Ureter (tissue), 1 donor: ENCODE measurements around the gene LIM2. TPM values are rescaled to one million over a fixed set of nuclear protein-coding genes. Genes with fewer than 3 reads are reported as not detected.
"Not testable (repeated sequence)": the region's sequence is repeated elsewhere in the genome, so short reads cannot be mapped to it uniquely, and the experiment has no call there.

Experiments
- DNase-seq: peaks from one replicate; pipeline ENCODE4 v3.0.0-alpha.2; 2020; ENCODE audit warnings: low spot score
- total RNA-seq: library from RNA; stranded (reverse); gene quantifications from one replicate; pipeline ENCODE4 v1.2.4, GENCODE V29; 2023
- donor health status: DM: yes; HTN: yes; CAD: no.

The LIM2 gene
- total RNA-seq = not detected

GRCh38 chr19:51387924-51388389 lies at the start of gene LIM2:
TSS of gene LIM2 (minus strand) at chr19:51387974. CDS start at chr19:51387443, 531 bp downstream.
- DNase-seq = no peak

DNA sequence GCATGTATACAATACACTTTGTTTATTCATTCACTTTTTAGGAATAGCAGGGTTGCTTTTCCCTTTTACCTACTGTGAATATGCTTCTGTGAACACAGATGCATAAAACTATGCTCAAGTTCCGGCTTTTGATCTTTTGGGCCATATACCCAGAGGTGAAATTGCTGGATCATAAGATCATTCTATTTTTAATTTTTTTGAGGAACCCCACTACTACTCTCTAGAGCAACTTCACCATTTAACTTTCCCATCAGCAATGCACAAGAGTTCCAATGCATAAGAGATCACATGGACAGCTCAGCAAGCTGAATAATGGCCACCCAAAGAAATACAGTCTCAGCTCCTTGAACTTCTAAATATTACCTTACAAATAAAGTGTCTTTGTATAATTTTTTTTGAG lies 46.7 kb upstream of the LIM2 start:
- no peak for DNase-seq

DNA sequence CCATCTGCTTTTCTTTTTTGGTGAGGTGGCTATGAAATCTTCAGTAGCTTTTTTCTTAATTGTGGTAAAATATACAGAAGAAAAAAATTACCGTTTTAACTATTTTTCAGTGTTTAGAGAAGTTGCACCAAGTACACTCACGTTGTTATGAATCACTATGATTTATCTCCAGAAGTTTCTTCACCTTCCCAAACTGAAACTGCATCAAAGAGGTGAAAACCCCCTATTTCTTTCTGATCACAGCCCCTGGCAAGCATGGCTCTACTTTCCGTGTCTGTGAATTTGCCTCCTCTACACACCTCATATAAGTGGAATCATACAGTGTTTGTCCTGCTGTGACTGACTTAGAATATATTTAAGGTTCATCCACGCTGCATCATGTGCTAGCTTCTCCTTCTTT lies 45.3 kb upstream of the LIM2 start:
- no peak for DNase-seq

GRCh38 chr19:51431124-51431523 lies 43.4 kb upstream of the LIM2 start:
- DNase-seq = no peak

DNA sequence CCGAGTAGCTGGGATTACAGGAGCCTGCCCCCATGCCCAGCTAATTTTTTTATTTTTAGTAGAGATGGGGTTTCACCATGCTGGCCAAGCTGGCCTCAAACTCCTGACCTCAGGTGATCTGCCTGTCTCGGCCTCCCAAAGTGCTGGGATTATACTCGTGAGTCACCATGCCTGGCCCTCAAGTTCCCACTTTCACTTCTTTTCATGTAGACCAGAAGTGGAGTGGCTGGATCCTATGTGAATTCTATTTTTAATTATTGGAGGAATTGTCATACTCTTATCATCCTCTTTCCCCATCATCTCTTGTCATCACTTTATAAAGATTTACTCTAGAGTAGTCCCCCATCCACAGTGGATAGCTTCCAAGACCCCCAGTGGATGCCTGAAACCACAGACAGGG lies 42.4 kb upstream of the LIM2 start:
- DNase-seq = no peak

GRCh38 chr19:51427201-51427600 lies 39.4 kb upstream of the LIM2 start:
- no peak for DNase-seq

- peak; percentile 81 for DNase-seq
These were observed 34.3 kb upstream of the LIM2 start for GRCh38 chr19:51422053-51422448.

GRCh38 chr19:51421229-51422052 lies 33.7 kb upstream of the LIM2 start:
- DNase-seq = no peak

DNA sequence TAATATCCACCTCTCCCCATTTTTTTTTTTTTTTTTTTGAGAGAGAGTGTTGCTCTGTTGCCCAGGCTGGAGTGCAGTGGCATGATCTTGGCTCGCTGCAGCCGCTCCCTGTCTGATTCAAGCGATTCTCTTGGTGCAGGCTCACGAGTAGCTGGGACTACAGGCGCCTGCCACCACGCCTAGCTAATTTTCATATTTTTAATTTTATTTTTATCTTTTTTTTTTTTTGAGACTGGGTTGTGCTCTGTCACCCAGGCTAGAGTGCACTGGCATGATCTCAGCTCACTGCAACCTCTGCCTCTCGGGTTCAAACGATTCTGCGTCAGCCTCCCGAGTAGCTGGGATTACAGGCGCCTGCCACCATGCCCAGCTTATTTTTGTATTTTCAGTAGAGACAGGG lies 32.7 kb upstream of the LIM2 start:
- DNase-seq = not testable (repeated sequence)

DNA sequence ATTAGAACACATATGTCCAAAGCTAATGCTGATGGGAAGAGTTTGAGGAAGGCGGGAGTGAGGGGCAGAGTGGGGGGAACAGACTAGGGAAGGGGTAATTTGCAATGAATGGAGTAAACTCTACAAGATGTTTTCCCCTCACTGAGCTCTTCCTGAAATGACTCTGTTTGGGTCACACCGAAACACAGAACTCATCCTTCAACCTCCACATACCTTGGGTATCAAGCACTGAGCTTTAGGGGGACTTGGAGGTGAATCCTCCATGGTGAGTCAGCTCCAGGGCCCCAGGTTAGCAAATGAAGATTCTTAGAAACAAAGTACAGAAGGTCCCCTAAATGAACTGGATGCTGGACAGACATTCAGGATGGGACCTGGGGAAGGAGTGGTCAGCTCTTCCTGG lies 30.9 kb upstream of the LIM2 start:
- no peak for DNase-seq

- DNase-seq = no peak
These were observed 30.0 kb upstream of the LIM2 start for GRCh38 chr19:51417810-51418157.

GRCh38 chr19:51417107-51417809 lies 29.5 kb upstream of the LIM2 start, which contains the start of gene SIGLEC10:
TSS of gene SIGLEC10 (minus strand) at chr19:51417642. CDS start at chr19:51417581, 61 bp downstream.
- no peak for DNase-seq

DNA sequence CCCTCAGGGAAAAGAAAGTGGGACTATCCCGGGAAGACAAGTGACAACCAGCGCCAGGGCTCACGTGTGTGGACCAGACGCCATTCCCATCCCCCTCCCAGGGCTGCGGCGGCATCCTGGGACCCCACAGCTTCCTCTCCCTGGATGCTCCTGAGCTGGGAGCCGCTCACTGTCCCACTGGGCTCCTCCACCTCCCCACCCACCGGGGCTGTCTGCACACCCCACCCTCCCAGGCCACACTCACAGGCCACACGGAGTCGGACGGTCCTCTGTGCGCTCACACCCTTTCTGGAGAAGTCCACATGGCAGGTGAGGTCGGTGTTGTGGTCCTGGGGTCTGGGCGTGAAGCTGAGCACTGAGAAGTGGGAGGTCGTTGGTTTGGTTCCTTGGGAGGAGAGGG lies 28.6 kb upstream of the LIM2 start:
- not testable (repeated sequence) for DNase-seq

DNA sequence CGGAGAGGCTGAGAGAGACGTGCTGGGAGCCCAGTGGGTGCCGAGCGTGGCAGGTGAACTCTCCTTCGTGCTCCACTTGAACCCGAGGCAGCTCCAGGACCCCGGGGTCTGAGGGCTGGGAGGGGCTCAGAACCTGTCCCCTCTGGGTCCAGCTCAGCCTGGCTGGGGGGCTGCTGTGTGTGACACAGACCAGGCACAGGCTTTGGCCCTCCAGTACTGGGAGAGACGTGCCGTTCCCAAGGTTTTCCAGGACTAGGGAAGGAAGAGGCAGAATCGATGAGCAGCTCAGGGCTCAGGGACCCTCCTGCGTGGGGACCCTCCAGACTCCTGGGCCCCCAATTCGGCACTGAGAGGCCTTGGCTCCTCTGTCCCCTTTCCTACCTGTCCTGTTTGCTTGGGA lies 27.4 kb upstream of the LIM2 start:
- no peak for DNase-seq

DNA sequence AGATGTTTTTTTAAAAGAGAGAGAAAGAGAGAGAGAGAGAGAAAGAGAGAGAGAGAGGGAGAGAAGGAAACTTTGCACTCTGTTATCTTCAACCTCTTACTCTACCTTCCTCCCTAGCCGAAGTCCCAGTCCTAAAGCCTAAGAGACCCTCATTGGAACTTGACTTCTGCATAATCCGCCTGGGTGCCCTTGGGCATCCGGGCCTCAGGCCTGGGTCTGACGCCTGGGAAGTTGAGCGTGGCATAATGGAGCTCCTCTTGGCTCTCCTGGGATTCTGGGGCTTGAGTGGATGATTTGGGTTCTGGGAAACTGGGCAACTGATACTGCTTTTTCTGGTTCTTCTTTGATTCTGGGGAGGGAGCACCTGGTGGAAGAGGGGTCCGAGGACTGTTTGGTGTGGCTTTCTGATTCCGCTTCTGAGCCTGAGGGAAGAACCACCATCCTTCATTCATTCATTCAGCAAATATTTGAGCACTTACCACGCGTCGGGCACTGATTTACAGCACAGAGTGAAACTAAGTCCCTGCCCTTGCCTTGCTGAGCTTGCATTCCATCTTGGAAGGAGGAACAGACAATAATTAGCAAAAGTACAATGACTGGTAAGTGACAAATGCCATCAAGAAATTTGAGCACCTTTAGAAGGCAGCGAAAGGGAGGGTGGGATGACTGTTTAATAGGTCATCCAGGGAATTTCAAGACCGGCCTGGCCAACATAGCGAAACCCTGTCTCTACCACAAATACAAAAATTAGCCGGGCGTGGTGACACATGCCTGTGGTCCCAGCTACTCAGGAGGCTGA lies 23.4 kb upstream of the LIM2 start:
- no peak for DNase-seq

DNA sequence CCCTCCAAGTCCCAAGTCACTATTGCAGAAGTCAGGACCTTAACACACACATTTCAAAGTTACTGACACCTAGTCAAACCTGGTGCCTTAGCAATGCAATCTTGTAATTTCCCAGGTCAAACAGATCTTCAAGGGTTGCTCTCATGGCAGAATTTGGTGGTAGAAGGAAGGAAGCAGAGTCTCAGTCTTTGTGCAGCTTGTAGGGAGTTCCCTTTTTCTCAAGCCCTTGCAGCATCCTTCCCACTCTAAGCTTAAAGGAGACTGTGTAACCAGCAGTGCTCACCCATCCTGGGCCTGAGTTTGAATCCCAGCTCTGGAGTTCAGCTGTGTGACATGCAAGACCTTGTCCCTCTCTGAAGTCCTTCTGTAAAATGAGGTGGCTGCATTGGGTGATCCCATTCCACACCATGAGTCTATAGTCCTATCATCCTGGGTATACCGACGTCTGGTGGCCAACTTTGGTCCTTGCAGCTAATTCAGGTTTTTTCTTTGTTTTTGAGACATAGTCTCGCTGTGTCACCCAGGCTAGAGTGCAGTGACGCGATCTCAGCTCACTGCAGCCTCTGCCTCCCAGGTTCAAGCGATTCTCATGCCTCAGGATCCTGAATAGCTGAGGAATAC lies 19.8 kb upstream of the LIM2 start:
- no peak for DNase-seq

DNA sequence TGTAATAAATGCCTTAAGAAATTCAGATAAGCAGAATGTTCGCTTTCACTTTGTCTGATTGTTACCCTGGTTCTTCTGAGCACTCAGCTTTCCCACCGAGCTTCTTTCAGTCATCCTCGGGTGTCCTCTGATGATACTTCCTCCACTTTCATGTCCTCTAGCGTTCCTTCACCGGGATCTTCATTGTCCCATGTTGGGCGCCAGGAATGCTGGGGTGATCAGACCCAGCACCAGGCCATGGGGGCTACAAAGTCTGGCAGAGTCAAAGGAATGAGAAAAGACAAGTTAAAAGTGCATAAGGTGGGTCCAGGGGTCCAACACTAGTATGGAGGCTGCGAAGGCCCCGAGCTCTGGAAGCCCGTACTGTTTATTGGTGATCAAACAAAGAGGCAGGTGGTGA lies 14.3 kb upstream of the LIM2 start:
- no peak for DNase-seq

GRCh38 chr19:51399936-51400335 lies 12.2 kb upstream of the LIM2 start:
- DNase-seq = not testable (repeated sequence)

DNA sequence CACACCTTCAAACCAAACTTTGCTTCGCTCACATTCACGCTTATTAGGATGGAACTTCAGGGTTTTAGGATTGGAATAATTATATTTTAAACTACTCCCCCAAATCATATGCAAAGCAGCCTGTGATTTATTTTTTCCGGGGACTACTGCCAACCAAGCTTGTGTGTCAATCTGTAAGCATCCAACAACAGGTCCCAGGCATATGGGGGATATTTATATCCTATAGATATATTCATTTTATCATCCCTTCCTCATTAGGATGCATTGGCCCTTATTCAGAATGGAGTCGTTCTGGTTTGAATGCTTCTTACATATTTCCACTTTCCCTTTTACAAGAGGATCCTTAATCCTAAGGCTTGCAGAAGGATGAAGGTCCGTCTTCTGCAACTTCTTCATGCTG lies 11.5 kb upstream of the LIM2 start:
- DNase-seq = no peak

DNA sequence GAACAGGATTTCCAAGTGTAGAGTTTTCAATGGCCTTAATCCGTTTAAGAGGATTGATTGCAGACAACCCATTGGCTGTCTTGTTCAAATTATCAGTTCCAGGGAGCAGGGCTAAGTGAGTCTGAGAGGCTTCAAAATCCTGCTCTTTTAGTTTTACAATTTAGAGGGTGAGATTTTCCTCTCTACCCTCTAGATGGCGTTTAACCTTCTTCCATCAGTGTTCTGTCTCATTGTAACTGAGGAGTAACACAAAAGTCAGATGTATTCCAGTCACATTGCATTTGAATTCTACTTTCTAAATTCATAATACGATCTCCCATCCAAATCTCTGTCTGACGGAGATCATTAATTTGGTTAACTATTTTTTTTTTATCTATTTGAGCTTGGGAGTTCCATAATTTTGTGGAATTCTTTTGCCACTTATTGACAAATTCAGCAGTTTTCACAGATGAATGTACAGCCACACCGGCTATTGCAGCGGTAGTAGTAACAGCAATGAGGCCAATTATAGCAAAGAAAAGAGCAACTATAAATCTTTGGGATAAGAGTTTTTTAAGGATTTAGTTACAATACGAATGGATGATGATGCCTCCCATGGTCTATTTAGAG lies 10.4 kb upstream of the LIM2 start:
- no peak for DNase-seq

GRCh38 chr19:51397453-51397852 lies 9.7 kb upstream of the LIM2 start:
- DNase-seq = not testable (repeated sequence)
